COR-L47 (cell line): ENCODE measurements around the gene BCL11B.

Experiments
- DNase-seq: peaks from one replicate; lab custom pipeline; 2025; lab: John Stamatoyannopoulos, UW

Gene BCL11B

DNA sequence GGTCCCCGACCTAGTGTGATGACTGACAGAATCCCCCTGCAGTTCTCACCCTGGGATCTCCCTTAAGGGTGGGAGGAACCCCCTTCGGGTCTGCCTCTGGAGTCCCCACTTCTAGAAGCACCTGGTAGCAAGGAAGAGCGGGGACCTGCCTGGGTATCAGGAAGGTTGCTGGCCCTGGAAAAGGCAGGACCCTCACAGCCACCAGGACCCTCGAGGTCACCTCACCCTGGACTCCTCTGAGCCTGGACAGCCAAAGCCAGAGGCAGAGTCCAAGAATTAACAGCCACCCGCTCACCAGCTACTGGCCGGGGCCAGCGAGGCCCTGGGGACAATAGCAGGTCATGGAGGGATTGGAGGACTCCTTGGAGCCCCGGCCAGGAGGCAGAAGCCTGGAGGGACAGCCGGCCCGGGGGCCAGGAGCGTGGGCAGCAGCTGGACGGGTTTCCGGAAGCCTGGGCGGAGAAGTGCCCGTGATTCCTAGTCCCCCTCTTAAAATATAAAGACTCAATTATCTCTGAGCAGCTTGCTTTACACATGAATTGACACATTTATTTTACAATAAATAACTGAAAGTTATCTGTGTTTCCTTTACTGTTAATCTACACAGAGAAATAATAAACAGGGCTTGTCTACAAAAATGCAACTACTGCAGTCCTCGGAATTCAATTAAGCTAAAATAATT lies 17.5 kb downstream of the BCL11B start:
- DNase-seq: no peak

DNA sequence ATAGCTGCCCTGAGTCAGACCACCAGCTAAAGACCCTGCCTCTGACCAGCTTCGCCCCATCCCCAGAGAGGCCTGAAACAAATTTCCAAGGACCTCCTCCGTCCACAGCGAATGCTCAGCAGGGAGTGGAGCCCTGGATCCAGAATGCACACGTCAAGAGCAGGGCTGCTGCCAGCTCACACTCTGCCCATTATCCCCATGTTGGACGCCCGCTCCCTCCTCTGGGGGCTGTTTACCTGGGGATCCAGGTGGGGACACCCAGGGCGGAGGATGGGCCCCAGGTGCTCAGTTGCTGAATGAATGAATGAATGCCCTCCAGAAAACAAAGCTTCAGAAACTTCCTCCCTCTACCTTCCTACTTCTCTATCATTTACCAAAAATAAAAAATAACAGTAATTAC lies 18.1 kb downstream of the BCL11B start:
- no peak for DNase-seq

DNA sequence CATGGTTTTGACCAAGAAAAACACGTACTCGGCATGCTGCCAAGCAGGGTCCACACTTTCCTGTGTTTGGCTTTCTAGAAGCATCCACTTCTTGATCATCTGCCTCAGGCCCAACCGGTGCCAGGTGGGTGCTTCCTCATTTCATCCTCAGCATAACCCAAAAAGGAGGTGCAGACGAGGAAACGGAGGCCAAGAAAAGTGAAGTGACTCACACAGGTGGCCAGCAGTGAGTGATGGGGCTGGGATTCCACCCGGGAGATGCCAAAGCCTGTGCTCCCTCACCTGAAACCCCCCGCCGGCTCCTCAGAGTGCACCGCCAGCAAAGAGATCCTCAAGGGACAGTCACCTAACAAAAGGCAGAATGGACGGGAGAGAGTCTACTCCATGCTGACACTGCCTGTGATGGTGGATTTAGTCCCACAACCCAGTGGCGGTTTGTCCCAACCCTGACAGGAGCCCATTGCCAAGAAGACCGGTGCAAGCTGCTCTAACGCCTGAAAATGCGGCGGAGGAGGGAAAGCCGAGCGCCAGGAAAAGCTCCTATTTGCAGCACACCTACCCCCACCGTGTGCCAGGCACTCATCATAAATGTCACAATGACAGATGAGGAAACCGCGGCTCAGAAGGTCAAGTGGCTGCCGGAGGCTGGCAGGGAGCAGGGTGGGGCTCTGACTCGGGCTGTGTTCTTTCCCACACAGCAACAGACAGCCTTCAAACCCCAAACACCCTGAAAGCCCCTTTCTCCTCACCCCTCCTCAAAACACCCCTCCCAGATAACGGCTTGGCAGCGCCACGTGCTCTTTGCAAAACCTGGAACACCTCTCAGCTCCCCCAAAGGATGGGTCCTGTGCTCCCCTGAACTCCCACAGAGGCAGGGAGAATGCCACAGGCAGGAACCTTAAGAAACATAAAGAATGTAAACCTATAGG lies 18.8 kb downstream of the BCL11B start:
- no peak for DNase-seq

DNA sequence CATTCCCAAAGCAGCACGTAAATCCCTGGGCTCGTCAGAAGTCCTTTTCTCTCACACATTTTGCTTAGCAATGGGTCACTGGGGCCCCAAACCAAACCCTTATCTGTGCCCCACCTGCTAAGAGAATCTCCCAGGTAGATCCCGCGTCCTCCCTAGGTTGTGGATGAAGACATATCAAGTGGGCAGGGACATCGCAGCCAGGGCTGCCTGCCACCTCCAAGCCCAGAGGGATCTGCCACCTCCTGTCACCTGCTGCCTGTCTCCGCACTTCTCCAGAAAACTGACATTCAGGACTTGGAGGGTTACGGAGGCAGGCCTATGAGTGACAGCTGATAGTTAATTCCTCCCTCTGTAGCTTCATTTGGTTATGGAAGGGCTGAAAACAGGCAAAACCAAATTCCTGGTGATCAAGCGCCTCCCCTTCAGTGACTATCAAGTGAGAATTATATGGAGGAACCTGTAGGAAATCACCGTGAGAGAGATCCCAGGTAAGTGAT lies 19.5 kb downstream of the BCL11B start:
- DNase-seq: no peak

DNA sequence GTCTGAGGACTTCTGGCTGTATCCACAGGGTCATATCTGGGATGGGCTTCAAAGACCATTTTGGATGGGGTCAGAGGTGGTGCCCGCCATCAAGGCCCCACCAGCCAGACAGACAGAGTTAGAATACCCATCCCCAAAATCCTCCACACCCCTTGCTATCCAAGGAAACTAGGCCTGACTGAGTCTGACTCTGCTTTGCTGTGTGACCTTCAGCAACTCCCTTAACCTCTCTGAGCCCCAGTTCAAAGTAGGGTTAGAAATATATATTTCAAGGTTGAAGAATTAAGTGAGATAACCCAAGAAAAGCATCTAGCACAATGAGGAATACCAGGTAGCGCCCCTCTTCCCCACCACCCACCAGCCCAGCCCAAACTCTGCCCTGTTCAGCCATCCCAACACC lies 20.3 kb downstream of the BCL11B start:
- DNase-seq: no peak

DNA sequence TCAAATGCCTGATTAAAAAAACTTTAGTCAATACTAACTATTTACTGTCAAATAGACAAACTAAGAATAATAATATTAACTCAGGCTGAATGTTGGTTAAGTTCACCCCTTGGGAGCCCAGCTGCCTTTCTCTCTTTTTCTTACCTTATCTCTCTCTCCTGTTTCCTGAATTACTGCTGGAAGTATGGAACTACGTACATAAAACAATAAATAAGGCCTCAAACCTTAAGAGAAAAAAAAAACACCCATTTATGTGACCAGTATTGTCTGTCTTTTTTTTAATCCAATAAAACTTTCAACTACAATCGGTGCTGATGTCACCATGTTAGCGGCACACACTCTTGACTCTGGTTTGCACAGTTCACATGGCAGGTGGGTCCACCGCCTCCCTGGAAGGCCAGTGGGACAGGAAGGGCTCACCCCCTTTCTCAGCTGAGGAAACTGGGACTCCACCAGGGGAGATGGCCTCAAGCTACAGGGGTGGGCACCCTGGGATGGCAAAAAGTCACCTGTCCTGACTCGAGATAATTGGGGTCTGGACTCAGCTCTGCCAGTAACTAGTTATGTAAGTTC lies 21.3 kb downstream of the BCL11B start:
- DNase-seq: no peak

DNA sequence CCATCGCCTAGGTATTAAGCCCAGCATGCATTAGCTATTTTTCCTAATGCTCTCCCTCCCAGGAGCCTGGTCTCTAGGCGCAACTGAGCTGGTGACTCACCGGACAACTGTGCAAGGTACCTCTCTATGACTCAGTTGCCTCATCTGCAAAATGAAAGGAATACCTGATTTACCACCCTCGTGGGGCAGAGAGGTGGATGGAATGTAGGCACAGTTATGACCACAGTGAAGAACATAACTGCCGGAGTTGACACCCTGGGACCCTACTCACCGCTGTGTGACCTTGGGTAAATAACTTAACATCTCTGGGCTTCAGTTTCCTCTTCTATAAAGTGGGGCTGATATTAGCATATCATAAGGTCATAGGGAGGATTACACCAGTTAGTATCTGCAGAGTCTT lies 22.6 kb downstream of the BCL11B start:
- no peak for DNase-seq

DNA sequence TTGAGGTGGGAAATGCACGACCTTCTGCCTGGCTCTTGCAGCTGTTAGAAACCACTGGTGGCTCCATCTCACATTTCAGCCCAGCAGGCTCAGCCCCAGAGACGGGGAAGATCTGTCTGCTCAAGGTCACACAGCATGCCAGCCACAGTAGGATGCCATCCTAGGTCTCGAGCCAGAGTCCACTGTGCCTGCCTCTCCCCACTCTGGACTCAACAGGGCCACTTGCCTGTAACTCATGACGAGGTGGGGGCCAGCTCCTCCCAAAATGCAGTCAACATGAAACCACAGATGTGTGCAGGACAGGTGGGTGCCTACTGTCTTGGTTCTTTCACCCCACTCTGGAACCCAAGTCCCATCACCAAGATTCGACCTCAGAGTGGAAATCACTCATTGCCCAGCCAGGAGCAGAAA lies 23.2 kb downstream of the BCL11B start:
- no peak for DNase-seq

DNA sequence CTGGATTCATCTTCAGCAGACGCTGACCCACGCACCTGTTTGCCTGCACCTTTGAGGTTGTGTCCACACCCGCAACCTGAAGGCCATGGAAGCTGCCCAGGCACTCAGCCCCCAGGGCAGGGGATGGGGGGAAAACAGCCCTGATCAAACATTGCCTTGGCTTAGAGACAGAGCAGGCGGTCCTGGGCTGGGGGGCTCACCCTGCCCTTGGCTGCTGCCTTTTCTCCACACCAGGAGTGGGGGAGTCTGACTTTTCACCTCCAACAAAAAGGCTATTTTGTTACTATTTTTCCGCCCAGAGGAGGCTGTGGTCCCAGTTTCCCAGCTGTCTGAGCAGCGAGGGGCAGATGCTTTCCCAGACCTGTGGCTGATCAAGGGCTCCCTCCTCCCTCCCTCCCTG lies 24.2 kb downstream of the BCL11B start:
- DNase-seq: no peak

DNA sequence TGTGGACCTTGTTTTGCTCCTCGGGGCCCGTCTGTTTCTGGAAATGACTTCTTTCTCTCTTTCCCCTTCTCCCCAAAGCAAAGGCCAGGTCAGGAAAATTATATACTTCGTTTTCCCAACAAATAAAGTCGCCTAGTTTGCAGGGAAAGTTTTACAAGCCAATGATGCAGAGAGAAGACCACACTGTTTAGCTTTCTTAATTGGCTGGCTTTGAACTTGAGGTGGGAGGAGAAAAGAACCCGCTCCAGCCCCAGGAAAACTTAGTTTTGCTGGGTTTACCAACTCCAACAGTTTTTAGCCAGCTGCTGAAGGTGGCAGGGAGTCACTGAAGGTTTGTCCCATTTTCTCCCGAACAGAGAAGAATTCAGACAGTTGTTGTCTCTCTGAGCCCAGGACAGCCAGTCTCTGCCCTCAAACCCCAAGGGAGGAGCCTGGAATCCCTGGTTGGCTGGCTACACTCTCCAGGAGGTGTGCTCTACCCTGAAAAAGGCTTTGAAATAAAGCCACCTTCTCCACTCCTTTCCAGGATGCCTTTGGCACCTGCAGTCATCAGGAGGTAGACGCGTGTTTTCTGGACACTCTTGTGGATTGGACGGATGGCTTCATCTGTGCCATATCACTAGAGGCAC lies 24.8 kb downstream of the BCL11B start:
- no peak for DNase-seq

DNA sequence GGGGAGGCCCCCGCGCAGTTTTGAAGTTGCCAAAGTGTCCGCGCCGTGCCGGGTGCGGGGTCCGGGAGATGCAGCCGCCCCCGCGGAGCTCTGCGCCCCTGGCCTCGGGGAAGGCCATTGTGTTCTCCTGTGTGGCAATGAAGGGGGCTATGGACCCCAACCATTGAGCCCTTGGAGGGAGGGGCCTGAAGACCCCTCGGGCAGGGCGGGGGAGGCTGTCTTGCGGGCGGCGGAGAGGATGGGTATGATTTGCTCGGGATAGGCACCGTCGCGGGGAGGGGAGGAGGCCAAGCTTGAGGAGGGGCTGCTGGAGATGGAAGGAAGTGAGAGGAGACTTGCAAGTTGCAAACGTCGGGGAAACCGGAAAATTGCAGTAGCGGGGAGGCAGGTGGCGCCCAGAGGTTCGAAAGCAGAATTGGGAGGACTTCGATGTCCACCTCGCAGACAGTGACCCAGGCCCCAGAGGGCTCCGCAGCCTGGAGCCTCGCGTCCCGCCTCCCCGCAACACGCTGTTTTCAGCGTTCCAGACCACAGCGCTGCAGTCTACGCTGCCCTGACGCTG lies 25.4 kb downstream of the BCL11B start:
- DNase-seq: no peak

DNA sequence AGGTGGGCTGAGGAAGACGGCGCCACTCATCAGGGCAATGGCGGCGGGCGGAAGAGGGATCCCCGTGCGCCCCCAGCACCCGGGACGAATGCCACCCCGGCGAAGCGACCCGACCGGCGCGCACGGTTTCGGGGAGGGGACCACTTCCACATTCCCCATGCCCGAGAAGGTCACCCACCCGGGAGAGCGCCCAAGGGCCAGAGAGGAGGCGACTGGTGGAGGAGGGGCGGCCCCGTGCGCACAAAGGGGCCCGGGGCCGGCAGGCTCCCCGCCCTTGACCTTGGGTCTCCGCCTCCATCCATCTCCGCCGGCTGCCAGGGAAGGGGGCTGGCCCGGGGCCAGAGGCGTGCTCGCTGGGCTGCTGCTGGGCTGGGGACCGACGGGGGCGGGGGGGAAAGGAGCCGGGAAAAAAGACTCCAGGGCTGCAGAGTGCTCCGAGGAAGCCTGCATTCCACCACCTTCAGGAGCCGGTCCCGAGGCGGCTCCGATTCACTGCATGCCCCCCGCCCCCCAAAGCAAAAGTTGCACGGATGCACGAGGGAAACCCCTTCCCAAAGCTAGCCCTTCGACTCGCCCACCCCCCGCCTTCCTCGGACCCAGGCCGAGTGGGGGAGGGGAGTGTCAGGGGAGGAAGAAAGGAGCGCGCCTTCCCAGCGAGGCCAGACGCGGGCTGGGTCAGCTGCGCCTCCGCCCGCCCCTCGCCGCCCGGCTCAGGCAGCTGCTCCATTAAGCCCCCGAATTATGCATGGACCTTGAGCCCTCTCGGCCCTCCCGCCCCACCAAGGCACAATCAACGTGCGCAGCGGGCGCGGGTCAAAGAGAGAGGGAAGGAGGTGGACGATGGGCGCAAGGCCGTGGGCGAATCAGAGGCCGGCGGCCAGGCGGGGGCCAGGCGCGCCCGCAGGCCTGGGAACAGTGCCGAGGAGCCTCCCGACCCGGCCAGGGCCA lies 26.2 kb downstream of the BCL11B start:
- DNase-seq: no peak

DNA sequence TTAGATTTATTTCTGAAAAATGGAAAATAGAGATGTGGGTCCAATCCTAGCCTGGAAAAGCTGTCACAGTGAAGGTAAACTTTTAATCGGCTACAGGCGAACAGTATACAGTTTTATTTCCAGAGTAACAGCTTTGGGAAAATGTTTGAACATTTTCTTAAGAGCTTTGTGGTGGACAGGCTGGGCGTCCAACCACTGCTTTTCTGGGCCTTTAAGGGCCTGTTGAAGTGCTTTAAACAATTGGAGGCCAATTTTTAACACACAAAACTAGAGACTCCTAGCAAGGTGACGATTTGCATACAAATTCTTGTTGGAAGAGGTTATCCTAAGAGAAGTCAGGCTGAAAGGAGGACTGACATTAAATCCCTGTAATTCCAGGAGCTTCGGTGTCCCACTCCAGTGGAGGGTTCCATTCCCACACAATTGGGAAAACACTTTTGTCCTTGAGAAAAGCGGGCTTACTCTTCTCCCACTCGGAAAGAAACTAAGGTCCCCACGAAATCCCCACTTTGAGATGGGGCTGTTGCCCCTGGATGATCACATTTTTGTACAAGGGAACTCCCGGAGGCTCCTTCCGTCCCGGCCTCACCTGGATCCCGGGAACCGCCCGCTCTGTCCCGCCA lies 26.9 kb downstream of the BCL11B start:
- DNase-seq: no peak

DNA sequence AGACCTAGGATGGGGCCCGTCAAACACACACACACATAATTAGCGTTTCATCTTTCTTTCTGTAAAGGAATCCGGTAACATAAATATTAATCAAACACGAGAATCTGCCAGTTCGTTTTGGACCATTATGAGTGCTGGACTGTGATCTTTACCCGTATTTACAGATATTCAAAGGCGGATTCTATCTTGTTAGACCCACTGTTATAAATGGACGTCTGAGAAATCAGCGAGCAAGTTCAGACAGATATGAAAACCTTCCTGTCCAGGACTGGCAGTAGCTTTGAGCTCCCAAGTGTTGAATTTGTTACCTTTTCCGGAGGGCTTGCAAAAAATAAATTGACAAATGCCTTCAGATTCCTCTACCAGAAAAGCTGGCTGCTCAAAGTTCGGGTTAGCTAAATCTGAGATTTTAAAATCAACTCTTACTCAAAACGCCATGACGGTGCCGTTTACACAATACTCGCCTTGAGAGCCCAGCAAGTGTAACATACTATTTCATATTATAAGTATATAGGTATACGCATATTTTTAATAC lies 27.6 kb downstream of the BCL11B start:
- DNase-seq: no peak

DNA sequence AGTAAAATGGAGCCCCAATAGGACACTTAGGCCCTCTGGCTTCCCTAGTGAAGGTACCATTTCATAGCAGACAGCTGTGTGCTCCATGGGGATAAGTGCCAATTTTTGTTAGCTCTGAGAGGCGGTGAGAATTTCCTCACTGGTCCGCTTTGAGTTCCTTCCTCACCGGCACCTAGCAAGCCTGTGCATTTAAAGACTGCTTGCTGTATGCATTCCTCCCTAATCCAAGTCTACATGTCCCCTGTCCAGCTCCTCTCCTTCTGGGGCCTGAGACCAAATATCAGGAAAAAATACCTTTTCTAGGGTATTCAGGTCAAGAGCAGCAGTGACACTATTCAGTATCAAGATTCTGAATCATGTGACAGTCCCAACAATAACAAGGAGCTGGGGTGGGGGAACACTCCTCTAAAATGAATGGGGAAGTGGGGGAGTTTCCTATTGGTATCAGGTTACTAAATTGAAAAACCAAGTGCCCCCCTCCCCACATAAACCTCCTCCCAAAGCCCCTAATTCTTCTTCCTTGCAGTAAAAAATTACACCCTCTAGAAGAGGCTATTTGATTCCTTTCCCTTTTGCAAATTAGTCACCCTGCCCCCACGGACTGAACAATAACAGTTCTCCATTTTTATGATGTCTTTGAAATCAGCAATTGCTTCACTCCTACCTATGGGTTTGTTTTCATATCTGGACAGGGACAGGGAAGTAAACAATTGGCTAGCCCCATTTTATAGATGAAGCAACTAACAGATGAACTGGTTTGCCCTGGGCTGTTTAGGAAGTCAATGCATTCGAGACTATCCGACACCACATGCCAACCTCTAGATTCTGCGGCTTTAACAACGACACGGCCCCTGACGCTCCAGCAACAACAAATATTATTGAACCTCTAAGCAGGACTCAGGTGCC lies 28.9 kb downstream of the BCL11B start:
- DNase-seq: no peak

DNA sequence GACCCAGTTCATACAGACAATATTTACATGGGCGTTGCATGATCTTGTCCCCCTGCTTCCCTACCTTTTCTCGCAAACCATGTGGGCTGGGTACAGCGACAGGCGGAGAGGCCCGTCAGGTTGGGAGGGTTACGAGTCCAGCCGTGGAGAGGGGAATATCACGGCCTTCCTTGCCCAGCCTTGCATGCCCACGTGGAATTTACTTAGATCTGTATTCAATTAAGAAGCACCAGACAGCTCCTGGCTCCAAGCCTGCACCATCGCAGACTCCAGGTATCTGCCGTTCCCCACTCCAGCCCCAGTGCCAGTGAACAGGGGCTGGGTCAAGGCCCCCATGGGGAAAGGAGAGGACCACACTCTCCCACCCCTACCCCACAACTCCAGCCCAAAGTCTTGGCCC lies 29.8 kb downstream of the BCL11B start:
- DNase-seq: no peak

DNA sequence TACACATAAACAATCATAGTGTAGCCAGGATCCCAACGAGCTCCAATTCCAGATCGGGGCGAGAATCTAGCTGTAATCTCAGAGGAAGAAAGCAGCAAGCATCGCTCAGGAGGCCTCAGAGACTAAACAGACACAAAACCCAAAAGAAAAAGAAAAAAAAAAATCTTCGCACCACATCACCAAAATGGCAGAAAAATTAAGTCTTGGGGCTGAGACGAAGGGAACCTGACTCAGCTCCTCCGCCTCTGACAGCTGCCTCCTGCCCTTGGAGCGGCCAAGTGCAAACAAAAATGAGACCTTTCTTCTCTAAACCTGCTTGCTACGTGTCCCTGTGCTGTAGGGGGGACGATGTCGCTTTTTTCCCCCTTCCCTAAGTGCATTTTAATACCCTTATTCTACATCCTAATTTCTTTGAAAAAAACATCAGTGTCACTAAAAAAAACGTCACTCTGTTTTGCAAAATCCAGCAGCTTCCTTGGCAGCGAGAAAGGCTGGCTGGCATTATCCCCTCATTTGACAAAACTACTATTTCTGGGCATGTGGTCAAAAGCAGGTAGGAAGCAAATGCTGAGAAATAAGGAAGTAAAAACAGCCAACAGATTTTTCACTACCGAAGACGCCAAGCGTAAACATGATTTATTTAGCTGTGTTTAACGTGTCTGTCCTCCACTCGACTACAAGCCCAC lies 30.5 kb downstream of the BCL11B start:
- DNase-seq: no peak

DNA sequence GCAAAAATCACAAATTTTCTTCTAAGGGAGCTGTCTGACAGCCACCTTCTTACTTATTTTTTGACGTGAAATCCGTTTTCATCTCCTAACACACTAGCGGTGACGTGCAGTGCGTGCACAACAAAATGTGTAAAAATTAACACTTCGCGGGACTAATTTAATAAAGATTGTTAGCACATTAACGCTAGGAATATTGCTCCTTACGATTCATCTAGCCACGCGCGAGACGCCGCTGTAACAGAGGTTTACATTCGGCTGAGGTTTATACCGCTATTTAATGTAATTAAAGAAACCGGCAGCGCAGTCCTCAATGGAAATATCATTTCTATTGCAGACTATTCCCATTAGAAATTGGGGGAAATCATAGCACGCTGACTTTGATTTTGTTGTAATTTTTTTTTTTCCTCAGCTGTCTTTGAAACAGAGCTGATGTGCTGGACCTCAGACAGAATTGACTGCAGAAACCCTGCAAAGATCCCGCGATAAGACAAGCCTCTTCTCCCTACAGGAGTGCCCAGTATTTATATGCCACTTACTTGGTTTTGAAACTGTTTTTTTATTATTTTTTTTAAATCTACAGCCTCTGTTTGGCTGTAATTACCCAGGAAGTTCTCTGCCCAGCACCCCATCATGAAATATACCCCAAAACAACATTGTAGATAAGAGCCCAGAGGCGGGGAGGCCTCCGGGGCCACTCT lies 31.2 kb downstream of the BCL11B start:
- no peak for DNase-seq
